ENCODE measurements around the gene COL23A1.

DNA sequence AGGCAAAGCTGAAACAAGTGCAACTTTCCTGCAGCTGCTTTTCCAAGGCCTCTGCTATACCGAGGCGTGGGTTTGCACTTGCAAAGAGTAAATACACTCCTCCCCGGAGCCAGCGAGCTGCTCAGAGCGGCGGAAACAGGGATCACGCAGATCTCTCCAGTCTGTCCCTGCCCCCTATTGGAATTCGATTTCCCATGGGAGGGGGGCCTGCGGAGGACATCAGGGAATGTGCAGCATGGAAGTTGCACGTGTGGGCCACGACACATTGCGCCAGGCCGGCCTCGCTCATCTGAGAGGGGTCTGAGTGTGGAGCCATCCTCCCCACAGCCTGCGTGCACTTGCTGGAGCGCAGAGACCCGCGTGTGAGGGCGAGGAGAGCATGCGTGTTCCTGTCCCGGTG, 253.3 kb downstream of the COL23A1 start:
- TF ChIP-seq POLR2AphosphoS5 (IDR thresholded peaks at IDR 0.05) (no peak), POLR2A (IDR thresholded peaks at IDR 0.05) (no peak)

Data from gastroesophageal sphincter (tissue), 2 donors.